ENCODE results near the gene KIZ.
"Not testable (repeated sequence)": the region's sequence is repeated elsewhere in the genome, so short reads cannot be mapped to it uniquely, and the experiment has no call there.

The KIZ gene

DNA sequence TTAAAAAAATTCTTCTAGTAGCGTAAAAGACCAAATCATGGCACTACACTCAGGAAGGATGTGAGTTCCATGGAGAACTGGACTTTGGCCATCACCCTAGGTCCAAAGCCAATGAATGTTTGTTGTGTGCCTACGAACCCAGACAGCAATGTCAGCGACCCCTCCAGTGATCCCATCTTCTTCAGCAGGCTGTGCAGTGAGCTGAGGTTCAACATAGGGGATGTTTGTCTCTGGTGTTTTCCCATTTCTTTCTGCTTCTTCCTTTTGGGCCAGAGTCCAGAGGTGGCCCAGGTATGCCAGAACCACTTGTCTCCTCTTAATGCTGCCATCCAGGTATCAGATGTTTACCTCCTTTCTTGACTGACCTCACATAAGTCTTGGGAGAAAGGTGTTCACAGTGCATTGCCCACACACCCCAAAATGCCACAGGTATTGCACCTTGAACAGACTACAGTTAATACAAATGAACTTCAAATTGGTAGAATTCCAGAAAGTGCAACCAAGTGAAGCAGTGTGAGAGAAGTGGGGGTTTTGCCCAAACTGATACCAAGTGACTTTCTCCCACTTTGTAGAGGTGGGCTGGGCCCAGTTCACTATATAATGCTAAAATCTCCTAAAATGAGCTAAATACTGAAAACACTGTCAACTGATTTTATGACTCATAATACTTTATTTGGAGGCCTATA is 14.1 kb downstream of the KIZ start:
- no peak for DNase-seq

DNA sequence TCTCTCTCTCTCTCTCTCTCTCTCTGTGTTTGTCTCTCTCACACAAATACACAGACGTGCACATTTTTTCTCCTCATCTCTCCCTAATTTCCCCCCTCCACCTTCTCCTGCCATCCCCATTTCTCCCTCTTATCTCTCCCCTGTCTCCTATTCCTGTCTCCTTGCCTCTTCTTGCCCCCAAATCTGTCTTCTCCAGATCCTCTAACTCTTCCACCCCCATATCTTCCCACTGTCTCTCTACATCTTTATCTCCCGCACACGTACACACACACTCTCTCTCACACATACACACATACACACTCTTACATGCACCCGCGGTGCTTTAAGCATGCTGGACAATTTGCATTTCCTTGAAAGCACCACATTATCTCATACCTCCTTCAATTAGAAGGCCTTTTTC is 15.9 kb downstream of the KIZ start:
- no peak for DNase-seq

- no peak for DNase-seq
Measured at GRCh38 chr20:21143194-21143890, 17.5 kb downstream of the KIZ start.

GRCh38 chr20:21145424-21145823 is 19.5 kb downstream of the KIZ start:
- DNase-seq, result no peak

DNA sequence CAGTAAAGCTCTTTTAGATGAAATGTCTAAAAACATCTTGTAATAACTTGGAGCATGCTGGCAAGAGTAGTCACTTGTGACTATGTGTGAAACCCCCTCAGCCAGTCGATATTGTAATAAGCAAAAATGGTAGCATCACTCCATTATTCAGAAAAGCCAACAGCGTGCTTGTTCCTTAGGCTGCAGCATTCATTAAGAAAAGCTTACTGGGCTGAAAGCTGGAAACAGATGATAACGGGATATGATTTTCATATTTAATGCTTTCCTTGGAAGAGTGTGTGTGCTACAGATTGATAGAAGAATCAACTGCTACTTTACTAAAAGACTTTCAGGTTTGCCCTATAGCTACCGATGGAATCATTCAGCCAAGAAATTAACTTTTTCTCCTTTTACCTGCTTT is 20.3 kb downstream of the KIZ start:
- no peak for DNase-seq

DNA sequence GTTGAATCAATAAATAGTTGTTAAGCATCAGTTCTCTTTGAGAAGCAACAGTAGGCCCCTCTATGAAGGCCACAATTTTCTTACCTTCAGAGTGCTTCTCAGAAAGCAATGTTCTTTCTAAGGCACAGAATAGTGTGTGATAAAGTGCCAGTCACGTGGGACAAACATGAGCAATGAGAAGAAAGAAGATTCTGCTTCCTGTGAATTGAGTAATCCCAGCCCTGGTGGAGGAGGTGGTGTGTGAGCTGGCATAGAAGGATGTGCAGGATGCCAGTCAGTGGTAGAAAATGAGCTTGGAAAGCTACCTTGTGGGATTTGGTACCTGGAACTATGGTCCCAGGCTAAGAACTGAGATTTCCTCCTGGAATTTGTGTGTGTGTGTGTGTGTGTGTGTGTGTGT is 21.7 kb downstream of the KIZ start:
- DNase-seq, result no peak

DNA sequence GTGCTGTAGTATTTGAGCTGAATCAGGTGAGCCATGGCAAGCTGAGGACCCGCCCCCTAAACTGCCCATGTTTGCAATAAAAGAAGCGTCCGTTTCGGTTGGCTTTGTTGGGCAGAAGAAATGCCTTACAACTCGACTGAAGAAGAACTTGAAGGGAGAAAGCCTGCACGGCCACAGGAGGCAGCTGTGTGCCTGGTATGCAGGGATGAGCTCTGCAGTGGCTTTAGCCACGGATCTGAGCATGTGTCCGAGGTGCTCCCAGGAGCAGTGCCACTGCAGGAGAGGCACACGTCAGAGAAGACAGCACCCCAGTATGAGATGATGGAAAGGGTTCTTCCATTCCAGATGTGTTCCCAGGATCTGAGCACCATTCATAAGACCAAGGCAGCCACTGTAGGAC is 23.5 kb downstream of the KIZ start:
- no peak for DNase-seq

DNA sequence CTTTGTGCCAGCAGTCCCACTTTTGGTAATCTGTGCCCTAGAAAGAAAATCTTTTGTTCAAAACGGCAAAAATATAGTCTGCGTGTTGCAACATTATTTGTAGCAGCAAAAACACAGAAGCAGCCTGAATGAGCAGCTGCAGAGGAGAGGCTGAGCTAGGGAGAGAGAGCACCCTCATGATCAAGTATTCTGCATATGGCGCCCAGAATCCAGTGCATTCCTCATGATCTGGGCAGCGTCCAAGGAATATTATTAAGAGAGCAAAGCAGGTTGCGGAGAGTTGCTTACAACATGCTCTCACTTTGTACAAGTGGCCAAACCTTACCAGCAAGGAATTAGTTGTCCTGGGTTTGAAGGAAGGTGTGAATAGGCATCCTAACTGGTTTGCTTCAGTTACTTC is 25.9 kb downstream of the KIZ start:
- DNase-seq, result no peak

DNA sequence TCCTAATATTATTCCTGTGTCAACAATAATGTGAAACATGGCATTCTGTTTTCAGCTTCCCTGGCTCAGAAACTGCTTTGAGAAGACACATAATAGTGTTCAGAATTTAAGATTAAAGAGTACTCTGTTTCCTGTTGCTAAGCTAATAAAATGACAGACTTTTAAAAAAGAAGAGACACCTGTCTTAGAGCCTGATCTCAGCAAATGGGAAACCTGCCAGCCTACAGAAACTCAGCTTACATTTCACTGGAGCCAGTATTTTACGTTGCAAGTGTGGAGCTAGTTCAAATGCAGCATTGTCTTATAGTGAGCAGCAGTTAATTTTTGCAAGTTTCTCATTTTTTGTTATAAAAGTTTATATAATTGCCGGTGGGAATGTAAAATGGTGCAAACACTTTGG is 28.8 kb downstream of the KIZ start:
- DNase-seq, result no peak

DNA sequence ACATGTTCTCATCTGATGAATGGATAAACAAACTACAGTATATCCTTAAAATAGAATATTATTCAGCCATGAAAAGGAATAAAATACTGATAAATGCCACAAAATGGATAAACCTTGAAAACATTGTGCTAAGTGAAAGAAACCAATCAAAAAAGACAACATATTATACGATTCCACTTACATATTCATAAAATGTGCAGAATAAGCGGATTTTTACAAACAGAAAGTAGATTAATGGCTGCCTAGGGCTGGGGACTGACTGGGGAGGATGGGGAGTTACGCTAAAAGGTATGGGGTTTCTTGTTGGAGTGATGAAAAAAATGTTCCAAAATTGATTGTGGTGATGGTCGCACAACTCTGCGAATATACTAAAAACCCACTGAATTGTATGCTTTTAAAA is 29.4 kb downstream of the KIZ start:
- no peak for DNase-seq

- DNase-seq, result no peak
Measured at GRCh38 chr20:21156266-21156665, 30.4 kb downstream of the KIZ start.

- no peak for DNase-seq
Measured at GRCh38 chr20:21157006-21157405, 31.1 kb downstream of the KIZ start.

DNA sequence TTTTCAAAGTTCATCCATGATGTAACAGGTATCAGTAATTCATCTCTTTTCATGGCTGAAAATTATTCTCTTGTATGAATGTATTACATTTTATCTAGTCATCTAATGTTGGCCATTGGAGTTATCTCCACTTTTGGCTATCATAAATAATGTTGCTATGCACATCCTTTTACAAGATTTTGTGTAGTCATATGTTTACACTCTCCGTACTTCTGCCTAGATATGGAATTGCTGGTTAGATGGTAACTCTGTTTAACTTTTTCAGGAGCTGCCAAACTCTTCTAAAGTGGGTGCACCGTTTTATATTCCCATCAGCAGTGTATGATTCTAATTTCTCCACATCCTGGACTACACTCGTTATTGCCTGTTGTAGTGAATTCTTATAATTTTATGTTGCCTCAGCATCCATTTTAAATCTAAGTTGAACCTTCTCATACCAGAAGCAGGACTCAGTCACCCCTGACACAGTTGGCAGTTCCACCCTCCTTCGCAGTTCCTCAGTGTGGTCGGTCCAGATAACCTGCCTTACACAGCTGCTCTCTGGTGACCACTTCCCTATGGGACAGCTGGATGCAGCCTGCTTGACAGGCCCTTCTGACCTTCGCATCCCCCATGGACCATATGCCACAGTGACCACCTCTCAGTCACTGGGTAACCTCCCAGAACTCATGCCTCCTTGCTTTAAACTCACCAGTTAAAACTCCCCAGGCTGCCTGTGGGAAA is 33.9 kb downstream of the KIZ start:
- no peak for DNase-seq

DNA sequence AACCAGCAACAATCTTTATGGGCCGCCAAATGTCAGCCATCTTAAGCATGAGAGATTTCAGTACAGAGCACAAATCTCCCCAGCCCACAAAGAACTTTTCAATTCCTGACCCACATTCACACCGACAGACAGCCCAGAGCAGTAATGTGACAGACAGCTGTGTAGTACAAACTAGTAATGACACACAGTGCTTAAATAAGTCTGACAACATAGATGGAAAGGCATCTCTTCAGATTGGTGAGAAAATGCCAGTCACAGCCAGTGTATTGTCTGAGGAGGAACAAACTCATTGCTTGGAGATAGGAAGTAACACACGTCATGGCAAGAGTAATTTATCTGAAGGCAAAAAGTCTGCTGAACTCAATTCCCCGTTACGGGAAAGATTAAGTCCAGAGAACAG is 36.0 kb downstream of the KIZ start:
- no peak for DNase-seq

- DNase-seq, result no peak
Measured at GRCh38 chr20:21162631-21163030, 36.7 kb downstream of the KIZ start.

- DNase-seq, result no peak
Measured at GRCh38 chr20:21166801-21167200, 40.9 kb downstream of the KIZ start.

GRCh38 chr20:21167261-21167660 is 41.4 kb downstream of the KIZ start:
- DNase-seq, result no peak

GRCh38 chr20:21168061-21168460 is 42.2 kb downstream of the KIZ start:
- not testable (repeated sequence) for DNase-seq

DNA sequence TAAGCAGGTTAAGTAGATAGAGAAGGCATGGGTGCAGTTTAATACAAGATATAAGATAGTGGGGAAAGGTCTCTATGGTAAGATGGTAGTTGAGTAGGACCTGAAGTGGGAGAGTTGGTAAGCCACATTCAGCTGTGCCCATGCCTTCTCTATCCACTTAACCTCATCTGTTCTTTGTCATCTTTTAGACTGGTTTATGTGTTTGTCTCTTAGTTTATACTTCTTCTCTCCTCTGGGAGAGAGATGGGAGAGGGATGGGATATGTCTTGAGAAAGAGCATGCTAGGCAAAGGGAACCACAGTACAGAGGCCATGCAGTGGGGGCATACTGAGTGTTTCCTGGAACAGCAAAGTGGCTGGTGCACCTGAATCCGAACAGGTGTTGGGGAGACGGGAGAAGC is 46.7 kb downstream of the KIZ start:
- DNase-seq, result no peak

DNA sequence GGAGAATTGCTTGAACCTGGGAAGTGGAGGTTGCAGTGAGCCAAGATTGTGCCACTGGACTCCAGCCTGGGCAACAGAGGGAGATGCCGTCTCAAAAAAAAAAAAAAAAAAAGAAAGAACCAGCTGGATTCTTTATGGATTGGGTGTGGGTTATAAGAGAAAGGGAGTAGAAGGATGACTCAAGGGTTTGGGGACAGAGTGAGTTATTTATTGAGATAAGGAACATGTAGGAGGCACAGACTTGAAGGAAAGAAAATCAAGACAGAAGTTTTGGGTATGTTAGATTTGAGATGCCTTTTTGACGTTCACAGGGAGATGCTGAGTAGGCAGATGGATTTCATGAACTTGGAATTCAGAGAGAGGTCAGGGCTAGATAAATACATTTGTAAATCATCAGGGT is 47.6 kb downstream of the KIZ start:
- no peak for DNase-seq

- no peak for DNase-seq
Measured at GRCh38 chr20:21174516-21175239, 48.8 kb downstream of the KIZ start.

- no peak for DNase-seq
Measured at GRCh38 chr20:21175433-21175832, 49.6 kb downstream of the KIZ start.

- DNase-seq, result no peak
Measured at GRCh38 chr20:21177767-21178166, 51.9 kb downstream of the KIZ start.

DNA sequence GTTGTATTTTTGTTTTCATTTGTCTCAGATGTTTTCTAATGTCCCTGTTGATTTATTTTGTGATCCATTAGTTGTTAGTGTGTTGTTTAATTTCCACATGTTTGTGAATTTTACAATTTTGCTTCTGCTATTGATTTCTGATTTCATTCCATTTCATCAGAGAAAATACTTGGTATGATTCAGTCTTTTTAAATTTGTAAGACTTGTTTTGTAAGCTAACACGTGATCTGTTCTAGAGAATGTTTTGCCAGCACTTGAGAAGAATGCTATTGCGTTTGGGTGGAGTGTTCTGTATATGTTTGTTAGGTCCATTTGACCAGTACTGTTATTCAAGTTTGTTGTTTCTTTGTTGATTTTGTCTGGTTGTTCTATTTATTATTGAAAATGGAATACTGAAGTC is 53.9 kb downstream of the KIZ start:
- DNase-seq, result no peak

All from activated CD4-positive, alpha-beta T cell treated with anti-CD3 and anti-CD28 coated beads for 4 hours (primary cell).